Endothelial cell of umbilical vein (primary cell): ENCODE results near the gene KIAA1191.

ENCODE experiments used
- CTCF ChIP-seq, 2 donors: IDR thresholded peaks; 1 replicate in 1 of 2; 2 replicates in 1 of 2; pipeline ENCODE4 v1.5.1; 2011; ENCODE audit warnings: low read length in 2 of 2, mild to moderate bottlenecking in 2 of 2, moderate library complexity in 2 of 2, control low read depth in 1 of 2, inconsistent platforms in 1 of 2, low read depth in 1 of 2; ENCODE audit not compliant: insufficient read depth in 1 of 2; ENCODE audit errors: extremely low read depth in 1 of 2
- EZH2 ChIP-seq: IDR thresholded peaks from 2 replicates; pipeline ENCODE4 v1.6.1; 2012; ENCODE audit warnings: borderline replicate concordance, low read depth, mild to moderate bottlenecking, moderate library complexity, low read length, inconsistent platforms; ENCODE audit not compliant: severe bottlenecking
- FOS ChIP-seq: IDR thresholded peaks from 2 replicates; pipeline ENCODE4 v1.6.1; 2011; ENCODE audit warnings: mild to moderate bottlenecking, low read length, moderate library complexity, borderline replicate concordance; ENCODE audit not compliant: insufficient read depth
- GATA2 ChIP-seq: IDR thresholded peaks from 2 replicates; pipeline ENCODE4 v1.7.0; 2011; ENCODE audit warnings: low read depth, mild to moderate bottlenecking, moderate library complexity, mixed read lengths, low read length; ENCODE audit not compliant: insufficient read length, insufficient read depth
- JUN ChIP-seq: IDR thresholded peaks from 2 replicates; pipeline ENCODE4 v1.6.1; 2011; ENCODE audit warnings: borderline replicate concordance, low read depth; ENCODE audit not compliant: insufficient read length, insufficient read depth
- POLR2A ChIP-seq: IDR thresholded peaks from 2 replicates; pipeline ENCODE4 v1.6.1; 2012; ENCODE audit warnings: low read depth, mild to moderate bottlenecking, control low read depth, low read length
- POLR2AphosphoS5 ChIP-seq: IDR thresholded peaks from 2 replicates; pipeline ENCODE4 v1.6.1; 2012; ENCODE audit warnings: low read depth, mild to moderate bottlenecking, control low read depth, low read length, moderate library complexity; ENCODE audit not compliant: insufficient read depth
- TF ChIP-seq, protein P1 (sequence below): IDR thresholded peaks from 2 replicates; pipeline ENCODE4 v1.6.1; 2011; ENCODE audit not compliant: insufficient read depth, insufficient read length

- TF ChIP-seq CTCF (IDR thresholded peaks at IDR 0.05; ENCODE audit: extremely low read depth in 1 of 2, insufficient read depth in 1 of 2, low read depth in 1 of 2, low read length in 2 of 2) (no peak), POLR2A (no peak), GATA2 (no peak), POLR2AphosphoS5 (no peak), FOS (no peak), EZH2 (no peak), JUN (no peak)
- TF ChIP-seq, protein P1, sequence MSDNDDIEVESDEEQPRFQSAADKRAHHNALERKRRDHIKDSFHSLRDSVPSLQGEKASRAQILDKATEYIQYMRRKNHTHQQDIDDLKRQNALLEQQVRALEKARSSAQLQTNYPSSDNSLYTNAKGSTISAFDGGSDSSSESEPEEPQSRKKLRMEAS: no peak
These were observed 9.3 kb downstream of the KIAA1191 start for GRCh38 chr5:176352116-176352878.
